Forelimb muscle (tissue), 1 donor: ENCODE results near the gene CAPZB. TPM values are rescaled to one million over a fixed set of nuclear protein-coding genes. Genes with fewer than 3 reads are reported as not detected.

ENCODE experiments used
- DNase-seq: peaks from one replicate; pipeline ENCODE4 v3.0.0-alpha.2; 2013; ENCODE audit warnings: low read depth
- polyA plus RNA-seq: library from polyadenylated mRNA; unstranded; fragments of 120-200 nt; gene quantifications from one replicate; pipeline ENCODE4 v1.2.1, GENCODE V29; 2013; ENCODE audit not compliant: insufficient read length

CAPZB gene
- polyA plus RNA-seq, 1 donor, result 245 TPM

- DNase-seq, result no peak
These were observed 16.9 kb downstream of the CAPZB start for GRCh38 chr1:19468397-19468956.

DNA sequence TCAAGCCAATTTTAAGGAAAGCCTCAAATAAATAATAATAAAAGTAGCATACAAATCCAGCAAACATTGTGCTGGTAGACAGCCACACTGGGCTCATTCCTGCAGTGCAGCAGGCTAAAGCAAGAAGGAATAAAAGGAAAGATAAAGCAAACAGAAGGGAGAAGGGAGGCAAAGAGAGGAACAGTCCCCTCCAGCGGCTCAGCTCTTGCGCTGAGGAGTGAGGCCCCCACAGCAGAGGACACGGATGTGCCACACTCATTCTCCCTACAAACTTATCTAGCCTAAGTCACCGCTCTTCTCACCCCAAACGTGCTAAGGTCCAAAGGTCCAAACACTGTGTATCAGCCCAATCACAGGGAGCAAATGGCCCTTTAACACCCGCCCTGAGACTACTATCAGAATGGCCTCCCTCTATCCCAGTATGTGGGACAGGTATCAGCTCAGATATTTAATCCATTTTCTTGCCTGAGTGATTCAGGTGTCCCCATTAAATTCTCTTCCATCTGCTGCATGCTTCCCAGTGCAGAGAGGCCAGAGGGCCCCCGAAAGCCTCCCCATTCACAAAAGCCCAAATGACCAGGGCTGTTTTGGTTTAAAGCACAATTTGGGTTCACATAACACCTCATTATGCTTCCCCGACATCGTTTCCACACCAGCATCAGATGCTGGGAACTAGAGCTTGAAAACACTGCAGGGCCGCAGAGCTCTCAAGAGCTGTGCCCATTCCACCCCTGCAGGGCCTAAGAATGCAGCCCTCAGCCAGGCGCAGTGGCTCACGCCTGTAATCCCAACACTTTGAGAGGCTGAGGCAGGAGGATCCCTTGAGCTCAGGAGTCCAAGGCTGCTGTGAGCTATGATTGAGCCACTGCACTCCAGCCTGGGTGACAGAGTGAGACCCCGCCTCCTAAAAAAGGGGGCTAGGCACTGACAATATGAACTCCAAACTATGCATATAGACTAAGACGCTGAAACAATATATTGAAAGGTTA lies 17.8 kb downstream of the CAPZB start:
- DNase-seq, result no peak

DNA sequence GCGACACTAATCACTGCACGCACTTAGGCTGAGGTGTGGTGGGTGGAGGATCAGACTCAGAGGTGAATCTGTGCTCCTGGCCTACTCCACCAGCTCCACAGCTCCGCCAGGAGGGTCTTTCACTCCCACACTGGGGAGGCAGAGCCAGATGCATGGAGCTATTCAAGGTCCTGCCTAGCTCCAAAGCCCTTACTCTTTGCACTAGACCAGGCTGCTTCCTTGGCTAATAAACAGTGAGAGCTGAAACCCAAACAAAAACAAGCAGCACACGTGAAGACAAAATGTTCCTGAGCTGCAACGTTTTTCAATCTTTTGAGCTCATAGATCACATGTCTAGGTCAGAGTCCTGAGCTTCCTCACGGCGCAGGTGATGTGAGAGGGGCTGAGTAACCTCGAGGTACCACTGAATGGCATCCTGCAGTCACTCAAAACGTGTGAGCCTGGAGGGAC lies 19.2 kb downstream of the CAPZB start:
- no peak for DNase-seq

GRCh38 chr1:19465650-19466049 lies 19.7 kb downstream of the CAPZB start:
- DNase-seq, result no peak

- DNase-seq, result no peak
These were observed 20.2 kb downstream of the CAPZB start for GRCh38 chr1:19465123-19465522.

- DNase-seq, result no peak
These were observed 20.6 kb downstream of the CAPZB start for GRCh38 chr1:19464696-19465095.

DNA sequence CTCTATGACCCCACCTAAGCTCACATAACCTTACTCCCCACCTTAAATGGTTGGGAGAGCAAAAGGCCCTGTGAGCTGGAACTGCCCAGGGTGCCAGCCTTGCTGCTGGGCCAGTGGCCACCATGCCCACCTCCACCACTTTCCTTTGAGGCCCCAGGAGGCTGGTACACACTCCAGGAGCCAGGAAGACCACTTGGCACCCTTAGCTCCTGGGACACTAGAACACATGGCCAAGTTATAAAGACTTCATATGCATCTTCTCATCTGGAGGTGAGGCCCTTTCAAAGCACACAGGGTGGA lies 21.9 kb downstream of the CAPZB start:
- DNase-seq, result no peak

- DNase-seq, result no peak
These were observed 22.4 kb downstream of the CAPZB start for GRCh38 chr1:19462781-19463503.

DNA sequence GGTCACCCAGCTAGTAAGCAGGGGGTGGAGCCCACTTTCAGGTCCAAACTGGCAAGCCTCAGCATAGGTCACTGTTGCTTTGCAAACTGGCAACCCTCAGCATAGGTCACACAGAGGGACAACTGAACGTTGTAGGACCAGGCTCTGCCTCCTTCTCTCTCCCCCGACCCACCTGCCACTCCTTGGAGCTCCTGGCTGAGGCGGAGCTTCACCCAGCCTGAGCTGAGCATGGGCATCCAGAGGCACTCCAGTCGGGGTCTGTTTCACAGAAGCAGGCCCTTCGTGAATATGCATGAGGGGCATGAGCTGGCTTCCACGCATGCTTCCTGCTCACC lies 24.2 kb downstream of the CAPZB start:
- DNase-seq, result no peak

DNA sequence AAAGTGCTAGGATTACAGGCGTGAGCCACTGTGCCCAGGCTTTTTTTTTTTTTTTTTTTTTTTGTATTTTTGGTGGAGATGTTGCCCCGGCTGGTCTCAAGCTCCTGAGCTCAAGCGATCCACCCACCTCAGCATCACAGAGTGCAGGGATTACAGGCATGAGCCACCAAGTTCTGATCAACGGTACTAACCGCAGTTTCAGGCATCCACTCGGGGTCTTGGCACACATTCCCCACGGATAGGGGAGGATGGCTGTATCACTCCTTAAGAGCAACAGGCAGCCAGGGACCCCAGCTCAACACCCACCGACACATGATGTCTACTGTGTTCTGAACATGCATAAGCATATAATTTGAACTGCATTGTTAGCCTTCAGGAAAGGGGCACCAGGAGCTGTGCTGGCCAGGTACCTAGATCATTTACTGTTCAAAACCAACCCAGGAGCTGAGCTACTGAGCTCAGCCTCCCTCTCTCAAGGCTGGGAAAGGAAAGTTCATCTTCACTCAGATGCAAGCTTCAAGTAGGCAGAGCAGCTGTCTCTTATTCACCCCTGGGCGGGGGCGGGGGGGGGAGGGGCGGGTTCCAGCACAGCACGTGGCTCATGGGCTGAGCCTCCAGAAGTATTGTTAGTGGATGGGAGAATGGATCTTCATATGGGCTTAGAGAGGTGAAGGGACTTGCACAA lies 24.7 kb downstream of the CAPZB start:
- DNase-seq, result no peak

DNA sequence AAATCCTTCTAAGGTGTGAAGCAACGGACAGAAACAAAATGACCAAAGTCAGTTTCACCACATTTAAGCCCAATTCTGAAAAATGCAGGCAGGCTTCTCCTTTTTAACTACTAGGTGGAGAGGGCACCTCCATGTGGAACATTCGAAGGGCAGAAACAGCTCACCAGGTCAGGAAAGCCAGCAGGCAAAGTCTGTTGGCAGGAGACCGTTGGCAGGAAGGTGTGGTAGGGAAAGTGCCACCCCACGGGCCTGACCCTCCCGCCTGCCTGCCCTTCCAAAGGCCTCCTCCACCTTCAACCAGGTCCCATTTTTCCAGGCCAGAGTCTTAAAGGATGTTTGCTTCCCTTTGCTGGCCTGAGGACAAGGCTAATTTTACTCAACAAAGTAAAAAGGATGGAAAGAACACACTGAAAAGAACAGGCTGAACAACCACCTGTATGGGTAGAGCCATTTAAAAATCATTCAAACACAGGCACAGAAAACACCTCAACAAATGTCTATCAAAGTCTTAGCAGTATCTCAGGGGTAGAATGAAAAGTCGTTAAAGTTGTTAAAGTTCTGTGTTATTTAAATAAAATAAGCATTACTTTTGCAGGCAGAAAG lies 26.4 kb downstream of the CAPZB start:
- no peak for DNase-seq

DNA sequence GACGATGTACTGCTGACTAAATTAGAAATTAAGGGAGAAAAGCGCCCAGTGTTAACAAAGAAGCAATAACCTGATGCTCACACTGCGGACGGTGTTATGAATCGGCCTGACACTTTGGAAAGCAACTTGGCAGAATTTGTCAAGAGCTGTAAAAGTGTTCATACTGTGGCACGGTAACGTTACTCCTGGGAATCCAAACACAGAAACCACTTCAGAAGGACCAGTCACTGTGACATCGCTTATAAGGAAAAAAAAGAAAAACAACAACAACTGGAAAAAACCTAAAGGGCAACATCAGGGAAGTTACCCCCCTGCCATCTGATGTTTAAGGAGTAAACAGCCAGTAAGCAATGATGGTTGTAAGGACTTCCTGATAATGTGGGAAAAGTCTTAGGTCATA lies 27.7 kb downstream of the CAPZB start:
- no peak for DNase-seq

- no peak for DNase-seq
These were observed 28.3 kb downstream of the CAPZB start for GRCh38 chr1:19456968-19457441.

DNA sequence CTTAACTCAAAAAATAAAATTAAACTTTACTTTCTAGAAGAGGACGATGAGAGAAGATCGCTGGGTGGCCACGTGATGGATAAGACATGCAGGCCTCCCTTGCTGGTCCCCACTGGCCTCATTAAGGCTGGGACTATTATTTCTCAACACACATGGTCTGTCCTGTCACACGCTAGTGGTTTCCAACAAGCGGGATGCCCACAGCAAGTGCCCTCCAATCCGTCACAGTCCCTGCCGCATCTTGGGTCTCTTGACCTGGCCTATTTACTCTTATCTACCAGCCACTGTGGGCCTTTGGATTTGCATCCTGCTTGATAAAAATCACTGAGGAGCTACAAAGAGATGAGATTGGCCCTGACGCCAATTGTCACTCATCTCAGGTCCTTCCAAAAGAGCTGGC lies 30.0 kb downstream of the CAPZB start:
- no peak for DNase-seq

- DNase-seq, result no peak
These were observed 30.8 kb downstream of the CAPZB start for GRCh38 chr1:19454265-19455146.

- no peak for DNase-seq
These were observed 31.6 kb downstream of the CAPZB start for GRCh38 chr1:19453741-19454201.

GRCh38 chr1:19452221-19452663 lies 33.1 kb downstream of the CAPZB start:
- no peak for DNase-seq

GRCh38 chr1:19450811-19451515 lies 34.4 kb downstream of the CAPZB start:
- no peak for DNase-seq

GRCh38 chr1:19449454-19450228 lies 35.7 kb downstream of the CAPZB start:
- no peak for DNase-seq
